Stimulated activated effector memory CD8-positive, alpha-beta T cell treated with anti-CD3 and anti-CD28 coated beads, Interleukin-12 subunit alpha, Interleukin-12 subunit beta, amount 100 ng/mL, for 72 hours (primary cell): ENCODE data around the gene IFFO2.
"Not testable (repeated sequence)": the region's sequence is repeated elsewhere in the genome, so short reads cannot be mapped to it uniquely, and the experiment has no call there.

Experiments used
- ATAC-seq: fragments of 150-1000 bp; cut with Tn5 transposase; 2 replicates; pipeline ENCODE4 v1.10.0; 2021
- DNase-seq, 2 donors: peaks; one replicate each; pipeline ENCODE4 v3.0.0; 2021 to 2022; ENCODE audit warnings: low spot score in 2 of 2
- H3K27ac Mint-ChIP-seq: one replicate; pipeline ENCODE4 v1.8.0; 2022; ENCODE audit warnings: mild to moderate bottlenecking, mixed read lengths
- H3K36me3 Mint-ChIP-seq: one replicate; pipeline ENCODE4 v1.8.0; 2022; ENCODE audit warnings: mild to moderate bottlenecking, mixed read lengths
- H3K4me1 Mint-ChIP-seq: one replicate; pipeline ENCODE4 v1.8.0; 2022; ENCODE audit warnings: mixed read lengths
- H3K4me3 Mint-ChIP-seq: one replicate; pipeline ENCODE4 v1.8.0; 2022; ENCODE audit warnings: mild to moderate bottlenecking, mixed read lengths
- H3K9me3 Mint-ChIP-seq: one replicate; pipeline ENCODE4 v1.8.0; 2022; ENCODE audit warnings: mixed read lengths

IFFO2 gene

GRCh38 chr1:18879791-18880309 is 76.6 kb downstream of the IFFO2 start:
- no peak overlapping the region for H3K4me3 Mint-ChIP-seq
- no peaks in the 10 kb centered on the region for H3K36me3 Mint-ChIP-seq
- no peaks in the 10 kb centered on the region for H3K4me1 Mint-ChIP-seq
- DNase-seq (no peak), ATAC-seq (no peak)
- no peak overlapping the region for H3K27ac Mint-ChIP-seq
- H3K9me3 Mint-ChIP-seq, result no peaks in the 10 kb centered on the region

GRCh38 chr1:18879215-18879790 is 77.2 kb downstream of the IFFO2 start:
- ATAC-seq (no peak), DNase-seq (no peak)
- H3K36me3 Mint-ChIP-seq, result no peaks in the 10 kb centered on the region
- H3K27ac Mint-ChIP-seq, result no peak overlapping the region
- H3K4me1 Mint-ChIP-seq, result no peaks in the 10 kb centered on the region
- H3K4me3 Mint-ChIP-seq, result no peak overlapping the region
- no peaks in the 10 kb centered on the region for H3K9me3 Mint-ChIP-seq

GRCh38 chr1:18878538-18879214 is 77.8 kb downstream of the IFFO2 start:
- no peak for DNase-seq
- no peak overlapping the region for H3K4me3 Mint-ChIP-seq
- H3K9me3 Mint-ChIP-seq, result no peaks in the 10 kb centered on the region
- H3K36me3 Mint-ChIP-seq, result no peaks in the 10 kb centered on the region
- no peak for ATAC-seq
- no peaks in the 10 kb centered on the region for H3K4me1 Mint-ChIP-seq
- H3K27ac Mint-ChIP-seq, result no peak overlapping the region

GRCh38 chr1:18877282-18877681 is 79.2 kb downstream of the IFFO2 start:
- no peaks in the 10 kb centered on the region for H3K9me3 Mint-ChIP-seq
- no peaks in the 10 kb centered on the region for H3K4me1 Mint-ChIP-seq
- no peak overlapping the region for H3K4me3 Mint-ChIP-seq
- H3K27ac Mint-ChIP-seq, result no peak overlapping the region
- DNase-seq (no peak), ATAC-seq (no peak)
- no peaks in the 10 kb centered on the region for H3K36me3 Mint-ChIP-seq

GRCh38 chr1:18876210-18876609 is 80.3 kb downstream of the IFFO2 start:
- ATAC-seq (no peak), DNase-seq (no peak)
- Mint-ChIP-seq H3K36me3 (no peaks in the 10 kb centered on the region), H3K27ac (no peak overlapping the region), H3K4me3 (no peak overlapping the region), H3K9me3 (no peaks in the 10 kb centered on the region), H3K4me1 (no peaks in the 10 kb centered on the region)

GRCh38 chr1:18875796-18876128 is 80.7 kb downstream of the IFFO2 start:
- no peak overlapping the region for H3K4me3 Mint-ChIP-seq
- H3K9me3 Mint-ChIP-seq, result no peaks in the 10 kb centered on the region
- H3K36me3 Mint-ChIP-seq, result no peaks in the 10 kb centered on the region
- ATAC-seq (no peak), DNase-seq (no peak)
- no peaks in the 10 kb centered on the region for H3K4me1 Mint-ChIP-seq
- H3K27ac Mint-ChIP-seq, result no peak overlapping the region

GRCh38 chr1:18875107-18875795 is 81.2 kb downstream of the IFFO2 start:
- no peaks in the 10 kb centered on the region for H3K9me3 Mint-ChIP-seq
- no peaks in the 10 kb centered on the region for H3K4me1 Mint-ChIP-seq
- no peak overlapping the region for H3K27ac Mint-ChIP-seq
- DNase-seq, result peak; percentile 56 to 84
- H3K4me3 Mint-ChIP-seq, result no peak overlapping the region
- no peaks in the 10 kb centered on the region for H3K36me3 Mint-ChIP-seq
- ATAC-seq, result peak; percentile 59

- Mint-ChIP-seq H3K9me3 (no peaks in the 10 kb centered on the region), H3K4me3 (no peak overlapping the region), H3K4me1 (no peaks in the 10 kb centered on the region), H3K27ac (no peak overlapping the region), H3K36me3 (no peaks in the 10 kb centered on the region)
- no peak for DNase-seq
- no peak for ATAC-seq
Measured at GRCh38 chr1:18874600-18874999, 81.9 kb downstream of the IFFO2 start.

- Mint-ChIP-seq H3K36me3 (no peaks in the 10 kb centered on the region), H3K4me1 (no peaks in the 10 kb centered on the region), H3K4me3 (no peak overlapping the region), H3K27ac (no peak overlapping the region), H3K9me3 (no peaks in the 10 kb centered on the region)
- DNase-seq (no peak), ATAC-seq (no peak)
Measured at GRCh38 chr1:18874036-18874435, 82.4 kb downstream of the IFFO2 start.

- Mint-ChIP-seq H3K9me3 (no peaks in the 10 kb centered on the region), H3K36me3 (no peaks in the 10 kb centered on the region), H3K4me3 (no peak overlapping the region), H3K4me1 (no peaks in the 10 kb centered on the region), H3K27ac (no peak overlapping the region)
- DNase-seq (no peak), ATAC-seq (no peak)
Measured at GRCh38 chr1:18872071-18872611, 84.3 kb downstream of the IFFO2 start.

GRCh38 chr1:18871401-18872070 is 84.9 kb downstream of the IFFO2 start:
- no peak for DNase-seq
- H3K4me1 Mint-ChIP-seq, result no peaks in the 10 kb centered on the region
- no peak overlapping the region for H3K27ac Mint-ChIP-seq
- no peak overlapping the region for H3K4me3 Mint-ChIP-seq
- no peak for ATAC-seq
- no peaks in the 10 kb centered on the region for H3K36me3 Mint-ChIP-seq
- H3K9me3 Mint-ChIP-seq, result no peaks in the 10 kb centered on the region

GRCh38 chr1:18870957-18871356 is 85.5 kb downstream of the IFFO2 start:
- Mint-ChIP-seq H3K4me3 (no peak overlapping the region), H3K4me1 (no peaks in the 10 kb centered on the region), H3K9me3 (no peaks in the 10 kb centered on the region), H3K27ac (no peak overlapping the region), H3K36me3 (no peaks in the 10 kb centered on the region)
- ATAC-seq, result no peak
- no peak for DNase-seq

GRCh38 chr1:18870595-18870865 is 85.9 kb downstream of the IFFO2 start:
- not testable (repeated sequence) for H3K9me3 Mint-ChIP-seq, DNase-seq, H3K4me1 Mint-ChIP-seq, ATAC-seq, H3K27ac Mint-ChIP-seq, H3K36me3 Mint-ChIP-seq, H3K4me3 Mint-ChIP-seq

GRCh38 chr1:18869847-18870594 is 86.5 kb downstream of the IFFO2 start:
- no peak overlapping the region for H3K27ac Mint-ChIP-seq
- H3K4me3 Mint-ChIP-seq, result no peak overlapping the region
- H3K36me3 Mint-ChIP-seq, result no peaks in the 10 kb centered on the region

GRCh38 chr1:18868801-18869424 is 87.6 kb downstream of the IFFO2 start:
- Mint-ChIP-seq H3K36me3 (no peaks in the 10 kb centered on the region), H3K9me3 (no peaks in the 10 kb centered on the region), H3K4me1 (no peaks in the 10 kb centered on the region), H3K4me3 (no peak overlapping the region), H3K27ac (no peak overlapping the region)
- DNase-seq, result no peak
- no peak for ATAC-seq

More at GRCh38 chr1:18869847-18870594, 86.5 kb downstream of the IFFO2 start:
- Mint-ChIP-seq H3K9me3 (no peaks in the 10 kb centered on the region), H3K4me1 (no peaks in the 10 kb centered on the region)
- ATAC-seq (no peak), DNase-seq (no peak)
